ENCODE data around the gene NCF4.
A peak's percentile ranks its signal among the peaks of the same experiment; 100 is the strongest.

Gene NCF4

DNA sequence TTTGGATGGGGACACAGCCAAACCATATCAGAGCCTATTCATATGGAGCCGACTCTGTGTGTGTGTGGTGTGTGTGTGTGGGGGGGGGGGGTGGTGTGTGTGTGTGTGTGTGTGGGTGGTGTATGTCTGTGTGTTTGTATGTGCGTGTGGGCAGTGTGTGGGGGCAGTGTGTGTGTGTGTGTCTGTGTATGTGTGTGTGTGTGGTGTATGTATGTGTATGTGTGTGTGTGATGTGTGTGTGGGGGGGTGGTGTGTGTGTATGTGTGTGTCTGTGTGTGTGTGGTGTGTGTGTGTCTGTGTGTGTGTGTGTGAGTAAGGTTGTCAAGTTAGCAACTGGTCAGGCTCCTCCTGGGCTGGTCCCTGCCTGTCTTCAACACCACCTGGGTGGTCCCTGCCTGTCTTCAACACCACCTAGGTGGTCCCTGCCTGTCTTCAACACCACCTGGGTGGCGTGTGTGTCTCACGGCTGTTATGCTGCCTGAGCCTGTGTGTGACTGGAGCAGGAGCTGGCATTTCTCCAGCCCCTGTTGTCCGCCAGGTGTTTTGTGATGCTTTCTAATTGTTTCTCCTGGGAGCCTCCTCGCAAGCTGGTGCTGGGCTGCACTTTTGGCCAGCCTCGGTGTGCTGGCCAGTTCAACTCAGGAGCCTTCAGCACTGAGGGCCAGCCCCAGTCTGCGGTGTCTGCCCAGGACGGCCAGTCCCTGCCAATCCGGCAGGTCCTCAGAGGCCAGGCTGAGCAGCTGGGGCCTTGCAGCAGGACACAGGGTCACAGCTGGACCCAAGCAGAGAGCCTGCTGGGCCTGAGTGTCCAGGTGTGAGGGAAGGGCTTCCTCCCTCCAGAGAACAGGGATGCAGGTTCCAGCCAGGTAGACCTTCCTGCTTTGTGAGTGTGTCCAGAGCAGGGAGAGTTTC, 22.4 kb upstream of the NCF4 start:
- DNase-seq (ENCODE audit: low read depth): no peak

- no peak for DNase-seq (ENCODE audit: low read depth)
These were observed 21.3 kb upstream of the NCF4 start for GRCh38 chr22:36839356-36840073.

GRCh38 chr22:36840106-36840505, 20.7 kb upstream of the NCF4 start:
- DNase-seq (ENCODE audit: low read depth): no peak

DNA sequence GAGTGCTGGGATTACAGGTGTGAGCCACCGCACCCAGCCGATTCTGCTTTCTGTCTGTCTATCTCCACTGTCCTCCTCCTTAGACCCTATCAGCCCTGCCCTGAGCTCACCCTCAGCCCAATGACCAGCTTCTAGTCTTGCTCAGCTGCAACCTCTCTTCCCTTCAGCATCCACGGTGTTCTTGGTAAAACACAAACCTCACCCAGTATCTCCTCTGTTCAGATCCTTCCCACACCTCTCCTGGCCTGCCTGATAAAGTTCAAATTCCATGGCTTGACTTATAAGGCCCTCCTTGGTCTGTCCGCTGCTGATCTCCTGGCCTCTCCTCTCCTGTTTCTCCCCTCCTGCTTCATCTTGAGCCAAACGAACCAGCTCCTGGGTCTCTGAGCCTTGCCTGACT, 14.5 kb upstream of the NCF4 start:
- DNase-seq (ENCODE audit: low read depth): no peak

GRCh38 chr22:36846949-36847348, 13.9 kb upstream of the NCF4 start:
- DNase-seq (ENCODE audit: low read depth): no peak

DNA sequence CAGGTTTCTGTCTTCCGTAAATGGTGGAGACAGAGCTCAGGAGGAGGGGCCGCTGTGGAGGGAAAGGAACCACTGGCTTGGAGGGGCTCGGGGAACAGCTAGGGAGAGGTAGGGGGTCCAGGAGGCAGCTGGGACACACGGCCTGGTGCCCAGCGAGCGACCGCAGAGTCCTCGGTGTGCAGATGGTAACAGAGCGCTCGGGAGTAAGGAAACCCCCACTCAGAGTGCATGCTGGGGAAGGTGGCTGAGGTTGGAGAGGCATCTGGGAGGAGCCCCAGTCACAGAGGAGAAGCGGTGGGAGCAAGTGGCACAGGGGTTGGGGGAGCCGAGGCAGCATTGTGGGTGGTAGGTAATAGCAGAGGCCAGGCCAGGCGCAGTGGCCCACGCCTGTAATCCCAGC, 10.8 kb upstream of the NCF4 start:
- DNase-seq (ENCODE audit: low read depth): no peak

- no peak for DNase-seq (ENCODE audit: low read depth)
These were observed 10.1 kb upstream of the NCF4 start for GRCh38 chr22:36850682-36851081.

DNA sequence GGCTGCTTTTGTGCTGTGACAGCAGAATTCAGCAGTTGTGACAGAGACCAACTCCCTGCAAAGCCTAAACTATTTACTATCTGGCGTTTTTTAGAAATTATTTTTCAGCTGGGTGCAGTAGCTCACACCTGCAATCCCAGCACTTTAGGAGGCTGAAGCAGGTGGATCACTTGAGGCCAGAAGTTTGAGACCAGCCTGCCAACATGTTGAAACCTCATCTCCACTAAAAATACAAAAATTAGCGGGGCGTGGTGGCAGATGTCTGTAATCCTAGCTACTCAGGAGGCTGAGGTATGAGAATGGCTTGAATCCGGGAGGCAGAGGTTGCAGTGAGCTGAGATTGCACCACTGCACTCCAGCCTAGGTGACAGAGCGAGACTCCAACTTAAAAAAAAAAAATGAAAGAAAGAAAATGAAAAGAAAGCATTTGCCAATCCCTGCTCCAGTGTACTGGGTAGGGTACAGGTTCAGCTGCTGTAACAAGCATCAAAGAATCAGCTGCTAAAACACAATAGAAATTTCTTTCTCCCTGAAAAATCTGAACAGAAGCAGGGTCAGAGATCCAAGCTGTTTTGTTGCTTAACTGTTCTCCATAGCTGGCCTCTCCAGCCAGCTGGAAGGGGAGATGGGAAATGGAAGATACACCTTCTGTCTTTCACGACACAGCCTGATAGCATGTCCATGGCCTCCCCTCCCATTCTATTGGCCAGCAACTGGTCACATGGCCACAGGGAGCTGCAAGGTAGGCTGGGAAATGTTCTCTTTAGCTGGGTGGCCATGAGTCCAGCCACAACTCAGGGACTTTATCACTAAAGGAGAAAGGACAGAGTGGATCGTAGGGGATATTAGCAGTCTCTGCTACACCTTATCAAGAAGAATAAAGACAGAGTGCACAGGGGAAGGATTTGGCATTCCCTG, 8.5 kb upstream of the NCF4 start:
- DNase-seq (ENCODE audit: low read depth): no peak

DNA sequence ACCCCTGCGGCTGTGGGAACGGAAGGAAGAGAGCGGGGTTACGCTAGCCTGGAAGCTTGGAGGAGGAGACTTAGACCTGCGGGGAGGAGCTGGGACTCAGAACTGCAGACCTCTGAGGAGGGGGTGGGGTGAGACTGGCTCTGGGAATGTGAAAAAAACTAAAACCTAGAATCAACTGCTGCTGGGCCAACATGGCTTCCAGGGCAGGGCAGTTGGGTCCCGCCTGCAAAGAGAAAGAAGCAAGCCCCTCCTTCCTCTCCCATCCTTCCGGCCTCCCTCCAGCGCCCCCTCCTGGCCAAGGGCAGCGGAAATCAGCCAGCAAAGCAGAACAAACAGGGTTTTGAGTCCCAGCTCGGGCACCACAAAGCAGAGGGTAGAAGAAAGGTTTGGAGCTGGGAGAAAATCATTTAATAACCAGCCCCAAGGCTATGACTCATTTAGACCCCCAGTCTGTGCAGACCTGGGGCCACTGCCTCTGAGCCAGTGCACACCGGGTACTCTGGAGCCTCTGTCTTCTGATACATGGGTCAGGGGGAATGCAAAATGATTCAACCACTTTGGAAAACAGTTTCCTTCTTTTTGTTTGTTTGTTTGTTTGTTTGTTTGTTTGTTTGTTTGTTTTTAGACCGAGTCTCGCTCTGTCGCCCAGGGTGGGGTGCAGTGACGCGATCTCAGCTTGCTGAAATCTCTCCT, 7.3 kb upstream of the NCF4 start:
- no peak for DNase-seq (ENCODE audit: low read depth)

- DNase-seq (ENCODE audit: low read depth): no peak
These were observed 5.3 kb upstream of the NCF4 start for GRCh38 chr22:36855478-36855877.

GRCh38 chr22:36856121-36856791, 4.5 kb upstream of the NCF4 start:
- peak; percentile 75 for DNase-seq (ENCODE audit: low read depth)

GRCh38 chr22:36856792-36857135, 4.0 kb upstream of the NCF4 start:
- no peak for DNase-seq (ENCODE audit: low read depth)

DNA sequence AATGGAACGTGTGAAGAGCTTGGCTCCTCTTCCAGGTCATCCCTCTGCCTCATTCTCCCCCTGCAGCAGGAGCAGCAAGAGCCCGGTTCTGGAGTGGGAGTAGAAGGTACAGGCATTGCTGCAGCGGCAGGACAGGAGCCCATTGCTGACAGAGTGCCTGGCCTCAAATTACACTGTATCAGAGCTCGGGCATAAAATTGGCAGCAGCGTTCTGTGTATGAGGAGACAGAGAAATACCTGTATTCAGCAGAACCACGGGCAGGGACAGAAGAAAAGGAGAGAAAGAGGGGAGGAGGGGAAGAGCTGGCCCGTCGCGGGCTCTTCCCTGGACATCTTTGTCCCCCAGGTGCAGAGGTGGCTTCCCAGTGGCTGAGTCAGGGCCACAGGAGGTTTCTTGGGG, 2.6 kb upstream of the NCF4 start:
- no peak for DNase-seq (ENCODE audit: low read depth)

- no peak for DNase-seq (ENCODE audit: low read depth)
These were observed 1.8 kb upstream of the NCF4 start for GRCh38 chr22:36858966-36859365.

- no peak for DNase-seq (ENCODE audit: low read depth)
These were observed 789 bp upstream of the NCF4 start for GRCh38 chr22:36860017-36860416.

GRCh38 chr22:36860438-36860820, 377 bp upstream of the NCF4 start:
- no peak for DNase-seq (ENCODE audit: low read depth)

- no peak for DNase-seq (ENCODE audit: low read depth)
These were observed 1.7 kb downstream of the NCF4 start for GRCh38 chr22:36862251-36863242.

- DNase-seq (ENCODE audit: low read depth): no peak
These were observed 2.5 kb downstream of the NCF4 start for GRCh38 chr22:36863281-36863680.

- DNase-seq (ENCODE audit: low read depth): no peak
These were observed 3.2 kb downstream of the NCF4 start for GRCh38 chr22:36863979-36864378.
